CD4-positive, alpha-beta T cell (primary cell): ENCODE results near the gene GCN1. TPM values are rescaled to one million over a fixed set of nuclear protein-coding genes. Genes with fewer than 3 reads are reported as not detected.
A peak's percentile ranks its signal among the peaks of the same experiment; 100 is the strongest.

Experiments used
- ATAC-seq: fragments of 200-7000 bp; cut with Tn5 transposase; one replicate; pipeline ENCODE4 v1.10.0; 2022; ENCODE audit warnings: mild to moderate bottlenecking; ENCODE audit not compliant: poor library complexity
- CTCF ChIA-PET: fragments of 350-600 bp; sonication (Branson Sonifier 250); formaldehyde crosslinking; loops from one replicate; lab custom pipeline; 2021; ENCODE audit warnings: antibody characterized with exemption, inconsistent platforms; lab: Charles Lee
- POLR2A ChIA-PET: fragments of 350-600 bp; sonication (Branson Sonifier 250); formaldehyde crosslinking; loops from one replicate; lab custom pipeline; 2021; ENCODE audit warnings: antibody characterized with exemption, inconsistent platforms; lab: Charles Lee
- DNase-seq, 14 experiments: peaks; one replicate each; pipeline ENCODE4 v3.0.0-alpha.2; 2013 to 2020; ENCODE audit warnings: mixed read lengths in 2 of 14
- H3K27ac ChIP-seq, 2 donors: one replicate each; pipeline versions ENCODE4 v1.5.1 to v1.7.0; 2013; ENCODE audit warnings: low read length in 2 of 2, low read depth in 1 of 2, mild to moderate bottlenecking in 1 of 2
- H3K27me3 ChIP-seq, 2 experiments: 1 replicate in 1 of 2; 2 replicates in 1 of 2; pipeline versions ENCODE4 v1.6.1 to v1.7.0; 2013; ENCODE audit warnings: low read length in 2 of 2, control low read depth in 1 of 2, mild to moderate bottlenecking in 1 of 2, moderate library complexity in 1 of 2; ENCODE audit not compliant: insufficient read depth in 2 of 2, control insufficient read depth in 1 of 2
- H3K36me3 ChIP-seq: one replicate; pipeline ENCODE4 v1.6.1; 2013; ENCODE audit warnings: low read length, control low read depth; ENCODE audit not compliant: insufficient read depth
- H3K4me1 ChIP-seq: one replicate; pipeline ENCODE4 v1.6.1; 2013; ENCODE audit warnings: low read length, control low read depth; ENCODE audit not compliant: insufficient read depth
- H3K4me3 ChIP-seq: one replicate; pipeline ENCODE4 v1.5.1; 2013; ENCODE audit warnings: mild to moderate bottlenecking, low read length, moderate library complexity
- H3K9me3 ChIP-seq, 2 experiments: 1 replicate in 1 of 2; 2 replicates in 1 of 2; pipeline versions ENCODE4 v1.6.1 to v1.7.0; 2013; ENCODE audit warnings: low read length in 2 of 2, mild to moderate bottlenecking in 2 of 2, control low read depth in 1 of 2, moderate library complexity in 1 of 2; ENCODE audit not compliant: control insufficient read depth in 1 of 2, insufficient read depth in 1 of 2
- H3K27ac Mint-ChIP-seq: one replicate; pipeline ENCODE4 v1.8.0; 2020; ENCODE audit warnings: mixed read lengths
- H3K27me3 Mint-ChIP-seq: one replicate; pipeline ENCODE4 v1.8.0; 2021; ENCODE audit warnings: mixed read lengths
- H3K36me3 Mint-ChIP-seq: one replicate; pipeline ENCODE4 v1.8.0; 2021; ENCODE audit warnings: low read depth, mixed read lengths
- H3K4me1 Mint-ChIP-seq: one replicate; pipeline ENCODE4 v1.8.0; 2021; ENCODE audit warnings: low read depth, mixed read lengths
- H3K4me3 Mint-ChIP-seq: one replicate; pipeline ENCODE4 v1.8.0; 2020; ENCODE audit warnings: mild to moderate bottlenecking, mixed read lengths
- H3K9me3 Mint-ChIP-seq: one replicate; pipeline ENCODE4 v1.8.0; 2020; ENCODE audit warnings: mixed read lengths
- intact Hi-C, 2 experiments: fragments of 100-400 bp; cut with DNase I in 1 of 2; cut with micrococcal nuclease in 1 of 2; formaldehyde crosslinking; loops; one replicate each; pipeline versions ENCODE4 v1.15.1 to v1.9.0; 2023 to 2025; cut with DNase I, micrococcal nuclease
- total RNA-seq, 174 experiments: library from RNA in 2 of 174; stranded (reverse) in 2 of 174; gene quantifications; one replicate each; pipeline ENCODE4 v1.2.3 and lab custom pipeline; 2021 to 2026
- TF ChIP-seq, protein P1 (sequence below): fragments of 200-600 bp; IDR thresholded peaks from one replicate; pipeline ENCODE4 v1.8.0; 2022; ENCODE audit warnings: antibody characterized with exemption, mild to moderate bottlenecking

The GCN1 gene
- total RNA-seq, 2 experiments from 2014 or later, result 121 to 128 TPM

GRCh38 chr12:120156315-120157259 lies 37.9 kb downstream of the GCN1 start:
- intact Hi-C loops, result no loop called here
- H3K36me3 ChIP-seq, result peaks cover 89% of the 10 kb centered on the region
- DNase-seq (peak in 2 of 14 experiments; percentile 6 to 20), ATAC-seq (no peak)
- no peaks in the 10 kb centered on the region for H3K27me3 Mint-ChIP-seq
- no peaks in the 10 kb centered on the region for H3K27me3 ChIP-seq
- ChIA-PET CTCF (no interaction called here), POLR2A (no interaction called here)
- H3K4me1 ChIP-seq, result no peaks in the 10 kb centered on the region
- no peaks in the 10 kb centered on the region for H3K9me3 Mint-ChIP-seq
- no peaks in the 10 kb centered on the region for H3K9me3 ChIP-seq
- no peaks in the 10 kb centered on the region for H3K4me1 Mint-ChIP-seq
- H3K27ac ChIP-seq, result no peak overlapping the region
- TF ChIP-seq, protein P1, sequence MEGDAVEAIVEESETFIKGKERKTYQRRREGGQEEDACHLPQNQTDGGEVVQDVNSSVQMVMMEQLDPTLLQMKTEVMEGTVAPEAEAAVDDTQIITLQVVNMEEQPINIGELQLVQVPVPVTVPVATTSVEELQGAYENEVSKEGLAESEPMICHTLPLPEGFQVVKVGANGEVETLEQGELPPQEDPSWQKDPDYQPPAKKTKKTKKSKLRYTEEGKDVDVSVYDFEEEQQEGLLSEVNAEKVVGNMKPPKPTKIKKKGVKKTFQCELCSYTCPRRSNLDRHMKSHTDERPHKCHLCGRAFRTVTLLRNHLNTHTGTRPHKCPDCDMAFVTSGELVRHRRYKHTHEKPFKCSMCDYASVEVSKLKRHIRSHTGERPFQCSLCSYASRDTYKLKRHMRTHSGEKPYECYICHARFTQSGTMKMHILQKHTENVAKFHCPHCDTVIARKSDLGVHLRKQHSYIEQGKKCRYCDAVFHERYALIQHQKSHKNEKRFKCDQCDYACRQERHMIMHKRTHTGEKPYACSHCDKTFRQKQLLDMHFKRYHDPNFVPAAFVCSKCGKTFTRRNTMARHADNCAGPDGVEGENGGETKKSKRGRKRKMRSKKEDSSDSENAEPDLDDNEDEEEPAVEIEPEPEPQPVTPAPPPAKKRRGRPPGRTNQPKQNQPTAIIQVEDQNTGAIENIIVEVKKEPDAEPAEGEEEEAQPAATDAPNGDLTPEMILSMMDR, result no peak
- H3K27ac Mint-ChIP-seq, result no peak overlapping the region
- no peak overlapping the region for H3K4me3 ChIP-seq
- peaks cover 88% of the 10 kb centered on the region for H3K36me3 Mint-ChIP-seq
- no peak overlapping the region for H3K4me3 Mint-ChIP-seq

DNA sequence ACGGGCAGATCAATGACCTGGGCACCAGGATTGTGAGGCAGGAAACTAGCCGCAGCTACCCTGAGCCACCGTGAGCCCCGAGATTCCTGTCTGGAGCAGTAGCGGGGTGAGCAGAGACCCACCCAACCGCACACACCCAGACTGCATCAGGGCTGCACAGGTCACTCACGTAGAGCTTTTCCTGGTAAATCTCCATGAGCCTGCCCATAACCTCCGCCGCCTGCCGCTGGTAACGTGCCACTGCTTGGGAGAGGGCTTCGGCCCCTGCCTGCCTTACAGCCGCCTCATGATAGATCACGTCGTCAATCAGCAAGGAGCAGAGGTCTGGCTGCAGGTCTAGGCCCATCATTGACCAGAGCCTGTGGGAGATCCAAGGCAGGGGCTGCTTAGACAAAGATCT lies 39.4 kb downstream of the GCN1 start:
- Mint-ChIP-seq H3K9me3 (no peaks in the 10 kb centered on the region), H3K4me1 (no peaks in the 10 kb centered on the region), H3K4me3 (no peak overlapping the region), H3K36me3 (peaks cover 78% of the 10 kb centered on the region), H3K27me3 (no peaks in the 10 kb centered on the region), H3K27ac (no peak overlapping the region)
- Histone ChIP-seq H3K4me1 (no peaks in the 10 kb centered on the region), H3K9me3 (no peaks in the 10 kb centered on the region), H3K36me3 (peaks cover 85% of the 10 kb centered on the region), H3K27ac (no peak overlapping the region), H3K4me3 (no peak overlapping the region), H3K27me3 (no peaks in the 10 kb centered on the region)
- intact Hi-C loops, result no loop called here
- no peak for DNase-seq
- POLR2A ChIA-PET, result no interaction called here
- CTCF ChIA-PET, result no interaction called here
- TF ChIP-seq, protein P1, result no peak
- no peak for ATAC-seq

- Histone ChIP-seq H3K9me3 (no peaks in the 10 kb centered on the region), H3K36me3 (peaks cover 86% of the 10 kb centered on the region), H3K27ac (no peak overlapping the region), H3K27me3 (no peaks in the 10 kb centered on the region), H3K4me3 (no peak overlapping the region), H3K4me1 (no peaks in the 10 kb centered on the region)
- ChIA-PET CTCF (no interaction called here), POLR2A (interaction anchor here (0.6 to 1.6 kb wide), 2 partner anchors 34 to 50 kb away, joined by 3 to 4 read pairs; partner anchors contain the start of gene RPLP0)
- intact Hi-C loops, result no loop called here
- ATAC-seq (no peak), DNase-seq (no peak)
- TF ChIP-seq, protein P1, result no peak
- Mint-ChIP-seq H3K4me3 (no peak overlapping the region), H3K27ac (no peak overlapping the region), H3K9me3 (no peaks in the 10 kb centered on the region), H3K27me3 (no peaks in the 10 kb centered on the region), H3K36me3 (peaks cover 74% of the 10 kb centered on the region), H3K4me1 (no peaks in the 10 kb centered on the region)
Observed at GRCh38 chr12:120150919-120151525, 43.5 kb downstream of the GCN1 start.
